NCI-H774 (cell line): ENCODE measurements around the gene RPP14.
"Not testable (repeated sequence)": the region's sequence is repeated elsewhere in the genome, so short reads cannot be mapped to it uniquely, and the experiment has no call there.

Source experiments
- DNase-seq: peaks from one replicate; lab custom pipeline; 2025; lab: John Stamatoyannopoulos, UW

Gene RPP14

GRCh38 chr3:58331593-58332152 lies 25.6 kb downstream of the RPP14 start:
- no peak for DNase-seq

GRCh38 chr3:58332575-58333188 lies 26.6 kb downstream of the RPP14 start, which contains the start of gene PXK:
Gene PXK, plus strand, starts transcription at chr3:58332892. Its CDS starts 97 bp downstream, at chr3:58332989.
- DNase-seq: no peak

GRCh38 chr3:58333206-58334012 lies 27.4 kb downstream of the RPP14 start:
- no peak for DNase-seq

GRCh38 chr3:58334013-58334321 lies 27.9 kb downstream of the RPP14 start:
- no peak for DNase-seq

- DNase-seq: no peak
Measured at GRCh38 chr3:58334506-58334884, 28.4 kb downstream of the RPP14 start.

- DNase-seq: no peak
Measured at GRCh38 chr3:58335652-58335947, 29.6 kb downstream of the RPP14 start.

- no peak for DNase-seq
Measured at GRCh38 chr3:58336135-58336882, 30.3 kb downstream of the RPP14 start.

- DNase-seq: no peak
Measured at GRCh38 chr3:58337190-58337589, 31.1 kb downstream of the RPP14 start.

GRCh38 chr3:58339146-58339545 lies 33.1 kb downstream of the RPP14 start:
- DNase-seq: not testable (repeated sequence)

GRCh38 chr3:58340594-58341244 lies 34.7 kb downstream of the RPP14 start:
- no peak for DNase-seq

GRCh38 chr3:58341376-58341775 lies 35.3 kb downstream of the RPP14 start:
- DNase-seq: no peak

GRCh38 chr3:58342676-58343075 lies 36.6 kb downstream of the RPP14 start:
- DNase-seq: no peak

GRCh38 chr3:58345457-58345856 lies 39.4 kb downstream of the RPP14 start:
- no peak for DNase-seq

GRCh38 chr3:58346368-58346767 lies 40.3 kb downstream of the RPP14 start:
- no peak for DNase-seq

GRCh38 chr3:58347984-58348383 lies 41.9 kb downstream of the RPP14 start:
- DNase-seq: no peak

GRCh38 chr3:58349792-58350626 lies 44.0 kb downstream of the RPP14 start:
- no peak for DNase-seq

GRCh38 chr3:58350627-58351013 lies 44.6 kb downstream of the RPP14 start:
- DNase-seq: no peak

- no peak for DNase-seq
Measured at GRCh38 chr3:58351920-58352319, 45.9 kb downstream of the RPP14 start.

- no peak for DNase-seq
Measured at GRCh38 chr3:58352626-58353025, 46.6 kb downstream of the RPP14 start.

GRCh38 chr3:58353722-58354553 lies 47.9 kb downstream of the RPP14 start:
- DNase-seq: no peak

- DNase-seq: no peak
Measured at GRCh38 chr3:58355179-58355578, 49.1 kb downstream of the RPP14 start.
